ENCODE results near the gene CCNA2.

The CCNA2 gene

GRCh38 chr4:121777625-121778024 lies 46.1 kb downstream of the CCNA2 start:
- DNase-seq (ENCODE audit: extremely low spot score) = no peak
- TF ChIP-seq HDGF (IDR thresholded peaks at IDR 0.05; ENCODE audit: borderline replicate concordance) = no peak
- ChIA-PET CTCF (interaction anchor here (1.1 kb wide), 1 partner anchor 13 kb away, joined by 3 read pairs; no protein-coding TSS in a partner anchor), POLR2A (no interaction called here)

- CTCF ChIA-PET = no interaction called here
- DNase-seq (ENCODE audit: extremely low spot score) = no peak
- TF ChIP-seq HDGF (IDR thresholded peaks at IDR 0.05; ENCODE audit: borderline replicate concordance) = no peak
- TF ChIP-seq FOXK2 (IDR thresholded peaks at IDR 0.05) = no peak
- TF ChIP-seq ARNT (IDR thresholded peaks at IDR 0.05) = no peak
- no peak for TF ChIP-seq SP1 (IDR thresholded peaks at IDR 0.05)
- no peak for TF ChIP-seq L3MBTL2 (conservative IDR thresholded peaks at IDR 0.05)
Measured at GRCh38 chr4:121776610-121777401, 46.9 kb downstream of the CCNA2 start.

GRCh38 chr4:121773883-121774282 lies 49.8 kb downstream of the CCNA2 start:
- no peak for TF ChIP-seq FOXK2 (IDR thresholded peaks at IDR 0.05)
- TF ChIP-seq LEF1 (IDR thresholded peaks at IDR 0.05; ENCODE audit: borderline replicate concordance) = no peak
- no peak for TF ChIP-seq CTBP1 (IDR thresholded peaks at IDR 0.05; ENCODE audit: borderline replicate concordance)
- no peak for TF ChIP-seq BHLHE40 (IDR thresholded peaks at IDR 0.05; ENCODE audit: borderline replicate concordance)
- ChIA-PET POLR2A (no interaction called here), CTCF (no interaction called here)
- no peak for DNase-seq (ENCODE audit: extremely low spot score)

More at GRCh38 chr4:121776610-121777401, 46.9 kb downstream of the CCNA2 start:
- POLR2A ChIA-PET = no interaction called here

- POLR2A ChIA-PET = no interaction called here
- CTCF ChIA-PET = no interaction called here
- DNase-seq (ENCODE audit: extremely low spot score) = no peak
- no peak for TF ChIP-seq LEF1 (IDR thresholded peaks at IDR 0.05; ENCODE audit: borderline replicate concordance)
- TF ChIP-seq CTBP1 (IDR thresholded peaks at IDR 0.05; ENCODE audit: borderline replicate concordance) = no peak
- no peak for TF ChIP-seq TARDBP (IDR thresholded peaks at IDR 0.05)
- no peak for TF ChIP-seq FOXK2 (IDR thresholded peaks at IDR 0.05)
- no peak for TF ChIP-seq ELF4 (IDR thresholded peaks at IDR 0.05)
- TF ChIP-seq ARNT (IDR thresholded peaks at IDR 0.05) = no peak
- TF ChIP-seq NFRKB (IDR thresholded peaks at IDR 0.05) = no peak
- TF ChIP-seq FOXM1 (IDR thresholded peaks at IDR 0.05; ENCODE audit: borderline replicate concordance) = no peak
- no peak for TF ChIP-seq FOXA1 (IDR thresholded peaks at IDR 0.05)
Measured at GRCh38 chr4:121771869-121772268, 51.8 kb downstream of the CCNA2 start.

DNA sequence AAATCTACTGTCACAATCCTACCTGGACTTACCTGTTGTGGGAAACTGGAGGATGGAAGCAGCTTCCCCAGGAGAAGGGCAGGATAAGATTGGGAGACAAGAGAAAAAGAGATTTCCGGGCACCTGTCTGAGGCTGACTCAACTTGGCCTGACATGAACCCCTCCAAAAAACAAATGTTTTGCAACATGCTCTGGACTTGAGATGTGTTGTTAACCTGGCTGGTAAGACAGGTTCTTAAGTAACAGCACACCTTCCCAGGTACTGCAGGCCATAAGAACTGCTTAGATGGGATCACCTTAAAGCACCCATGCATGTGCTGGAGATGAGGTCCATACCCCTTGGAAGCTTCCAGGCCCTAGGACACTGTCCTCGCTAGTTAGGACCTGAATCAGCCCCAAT lies 54.3 kb downstream of the CCNA2 start:
- ChIA-PET POLR2A (interaction anchor here (1.1 kb wide), 1 partner anchor 32 kb away, joined by 3 read pairs; the partner anchor contains the start of gene EXOSC9), CTCF (no interaction called here)
- TF ChIP-seq L3MBTL2 (conservative IDR thresholded peaks at IDR 0.05) (no peak), HDGF (IDR thresholded peaks at IDR 0.05; ENCODE audit: borderline replicate concordance) (no peak), ARNT (IDR thresholded peaks at IDR 0.05) (no peak), CTBP1 (IDR thresholded peaks at IDR 0.05; ENCODE audit: borderline replicate concordance) (no peak), NFRKB (IDR thresholded peaks at IDR 0.05) (no peak), BHLHE40 (IDR thresholded peaks at IDR 0.05; ENCODE audit: borderline replicate concordance) (no peak), FOXM1 (IDR thresholded peaks at IDR 0.05; ENCODE audit: borderline replicate concordance) (no peak), SUZ12 (IDR thresholded peaks at IDR 0.05) (no peak), TARDBP (IDR thresholded peaks at IDR 0.05) (no peak), FOXA1 (IDR thresholded peaks at IDR 0.05) (no peak), SP1 (IDR thresholded peaks at IDR 0.05) (no peak)
- TF ChIP-seq, protein P1, sequence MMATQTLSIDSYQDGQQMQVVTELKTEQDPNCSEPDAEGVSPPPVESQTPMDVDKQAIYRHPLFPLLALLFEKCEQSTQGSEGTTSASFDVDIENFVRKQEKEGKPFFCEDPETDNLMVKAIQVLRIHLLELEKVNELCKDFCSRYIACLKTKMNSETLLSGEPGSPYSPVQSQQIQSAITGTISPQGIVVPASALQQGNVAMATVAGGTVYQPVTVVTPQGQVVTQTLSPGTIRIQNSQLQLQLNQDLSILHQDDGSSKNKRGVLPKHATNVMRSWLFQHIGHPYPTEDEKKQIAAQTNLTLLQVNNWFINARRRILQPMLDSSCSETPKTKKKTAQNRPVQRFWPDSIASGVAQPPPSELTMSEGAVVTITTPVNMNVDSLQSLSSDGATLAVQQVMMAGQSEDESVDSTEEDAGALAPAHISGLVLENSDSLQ (IDR thresholded peaks at IDR 0.05) = no peak
- DNase-seq (ENCODE audit: extremely low spot score) = no peak

- POLR2A ChIA-PET = no interaction called here
- TF ChIP-seq ELF4 (IDR thresholded peaks at IDR 0.05) (no peak), SP1 (IDR thresholded peaks at IDR 0.05) (no peak), NFRKB (IDR thresholded peaks at IDR 0.05) (no peak), SUZ12 (IDR thresholded peaks at IDR 0.05) (no peak), HDGF (IDR thresholded peaks at IDR 0.05; ENCODE audit: borderline replicate concordance) (no peak), TARDBP (IDR thresholded peaks at IDR 0.05) (no peak), FOXA1 (IDR thresholded peaks at IDR 0.05) (no peak), ZNF384 (IDR thresholded peaks at IDR 0.05) (no peak), LEF1 (IDR thresholded peaks at IDR 0.05; ENCODE audit: borderline replicate concordance) (no peak), FOXM1 (IDR thresholded peaks at IDR 0.05; ENCODE audit: borderline replicate concordance) (no peak), BHLHE40 (IDR thresholded peaks at IDR 0.05; ENCODE audit: borderline replicate concordance) (no peak), FOXK2 (IDR thresholded peaks at IDR 0.05) (no peak), CTBP1 (IDR thresholded peaks at IDR 0.05; ENCODE audit: borderline replicate concordance) (no peak), ARNT (IDR thresholded peaks at IDR 0.05) (no peak), L3MBTL2 (conservative IDR thresholded peaks at IDR 0.05) (no peak)
- TF ChIP-seq, protein P1 (IDR thresholded peaks at IDR 0.05) = no peak
- no peak for DNase-seq (ENCODE audit: extremely low spot score)
- CTCF ChIA-PET = no interaction called here
Measured at GRCh38 chr4:121767166-121767565, 56.5 kb downstream of the CCNA2 start.

All from HEK293T (cell line).